IMR-90 (cell line): ENCODE measurements around the gene ZPBP2. TPM values are rescaled to one million over a fixed set of nuclear protein-coding genes. Genes with fewer than 3 reads are reported as not detected.

ENCODE experiments used
- ATAC-seq: fragments of 200-7000 bp; cut with Tn5 transposase; 2 replicates; pipeline ENCODE4 v1.9.1; 2020; ENCODE audit warnings: low read depth, mild to moderate bottlenecking, moderate library complexity
- BruUV-seq: library from RNA; stranded (reverse); fragments of 400-500 nt; replicated peaks from 2 replicates; lab custom pipeline; 2021; lab: Mats Ljungman, UMichigan
- CTCF ChIA-PET: fragments of 300-600 bp; formaldehyde crosslinking; extraction: SDS; loops from one replicate; lab custom pipeline; 2021; ENCODE audit warnings: antibody characterized with exemption; lab: Yijun Ruan, JAX
- POLR2A ChIA-PET: fragments of 300-600 bp; sonication (Branson Sonifier 250); formaldehyde crosslinking; loops from one replicate; lab custom pipeline; 2022; ENCODE audit warnings: antibody characterized with exemption; ENCODE audit not compliant: unreplicated experiment; lab: Charles Lee
- DNase-seq: peaks from one replicate; pipeline ENCODE4 v3.0.0; 2013
- H2AFZ ChIP-seq: replicated peaks from 2 replicates; pipeline ENCODE3; 2013; ENCODE audit warnings: low read length, mild to moderate bottlenecking; ENCODE audit not compliant: poor library complexity
- H2AK5ac ChIP-seq: 2 replicates; pipeline ENCODE4 v1.6.1; 2013; ENCODE audit warnings: low read depth, low read length, inconsistent platforms
- H2AK9ac ChIP-seq: replicated peaks from 2 replicates; pipeline ENCODE3; 2013; ENCODE audit warnings: mild to moderate bottlenecking, low read depth, low read length, moderate library complexity; ENCODE audit not compliant: poor library complexity
- H2BK120ac ChIP-seq: 2 replicates; pipeline ENCODE4 v1.6.1; 2013; ENCODE audit warnings: low read depth, low read length, inconsistent platforms
- H2BK15ac ChIP-seq: 3 replicates; pipeline ENCODE4 v1.6.1; 2013; ENCODE audit warnings: low read depth, low read length, inconsistent platforms
- H2BK20ac ChIP-seq: 2 replicates; pipeline ENCODE4 v1.6.1; 2013; ENCODE audit warnings: low read depth, mild to moderate bottlenecking, inconsistent platforms, low read length, moderate library complexity
- H2BK5ac ChIP-seq: 2 replicates; pipeline ENCODE4 v1.6.1; 2013; ENCODE audit warnings: mild to moderate bottlenecking, low read depth, low read length, inconsistent platforms; ENCODE audit not compliant: poor library complexity, severe bottlenecking
- H3K14ac ChIP-seq: replicated peaks from 2 replicates; pipeline ENCODE4 v1.6.1; 2013; ENCODE audit warnings: low read depth, low read length, inconsistent platforms
- H3K18ac ChIP-seq: 2 replicates; pipeline ENCODE4 v1.6.1; 2013; ENCODE audit warnings: low read depth, low read length, control low read depth
- H3K23ac ChIP-seq: 2 replicates; pipeline ENCODE4 v1.6.1; 2013; ENCODE audit warnings: low read depth, low read length, inconsistent platforms
- H3K27ac ChIP-seq: 2 replicates; pipeline ENCODE4 v1.5.1; 2013; ENCODE audit warnings: mild to moderate bottlenecking, control low read depth, low read length; ENCODE audit not compliant: insufficient read depth
- H3K27me3 ChIP-seq: 2 replicates; pipeline ENCODE4 v1.6.1; 2013; ENCODE audit warnings: low read length; ENCODE audit not compliant: control insufficient read depth, insufficient read depth
- H3K36me3 ChIP-seq: 2 replicates; pipeline ENCODE4 v1.6.1; 2013; ENCODE audit warnings: low read length, mixed read lengths; ENCODE audit not compliant: control insufficient read depth, insufficient read depth
- H3K4ac ChIP-seq: 2 replicates; pipeline ENCODE4 v1.6.1; 2013; ENCODE audit warnings: low read depth, low read length, inconsistent platforms
- H3K4me1 ChIP-seq: 2 replicates; pipeline ENCODE4 v1.6.1; 2013; ENCODE audit warnings: low read length, mixed read lengths; ENCODE audit not compliant: control insufficient read depth, insufficient read depth
- H3K4me2 ChIP-seq: 2 replicates; pipeline ENCODE4 v1.6.1; 2013; ENCODE audit warnings: low read depth, mild to moderate bottlenecking, control low read depth, low read length, moderate library complexity
- H3K4me3 ChIP-seq: 2 replicates; pipeline ENCODE4 v1.5.1; 2013; ENCODE audit warnings: low read depth, mild to moderate bottlenecking, control low read depth, low read length, moderate library complexity; ENCODE audit not compliant: insufficient read depth
- H3K56ac ChIP-seq: 2 replicates; pipeline ENCODE4 v1.6.1; 2013; ENCODE audit warnings: low read length, inconsistent platforms; ENCODE audit not compliant: insufficient read depth; ENCODE audit errors: extremely low read depth
- H3K79me1 ChIP-seq, 2 experiments: 2 replicates each; pipeline ENCODE4 v1.6.1; 2013; ENCODE audit warnings: low read length in 2 of 2, inconsistent platforms in 1 of 2, low read depth in 1 of 2
- H3K9ac ChIP-seq: 2 replicates; pipeline ENCODE4 v1.6.1; 2013; ENCODE audit warnings: low read depth, low read length, control low read depth
- H3K9me1 ChIP-seq: 2 replicates; pipeline ENCODE4 v1.6.1; 2013; ENCODE audit warnings: low read length, inconsistent platforms; ENCODE audit not compliant: insufficient read depth
- H3K9me3 ChIP-seq: 2 replicates; pipeline ENCODE4 v1.6.1; 2013; ENCODE audit warnings: low read length; ENCODE audit not compliant: control insufficient read depth, insufficient read depth
- H4K20me1 ChIP-seq: 2 replicates; pipeline ENCODE4 v1.6.1; 2013; ENCODE audit warnings: low read length, inconsistent platforms; ENCODE audit not compliant: insufficient read depth
- H4K5ac ChIP-seq: 2 replicates; pipeline ENCODE4 v1.6.1; 2013; ENCODE audit warnings: mild to moderate bottlenecking, low read depth, low read length, control low read depth
- H4K8ac ChIP-seq, 2 experiments: 2 replicates each; pipeline ENCODE4 v1.6.1; 2013; ENCODE audit warnings: low read depth in 2 of 2, low read length in 2 of 2, control low read depth in 1 of 2, inconsistent platforms in 1 of 2
- H4K91ac ChIP-seq: 2 replicates; pipeline ENCODE4 v1.6.1; 2013; ENCODE audit warnings: low read depth, low read length, inconsistent platforms; ENCODE audit not compliant: insufficient read depth
- BHLHE40 ChIP-seq: fragments of 150-350 bp; IDR thresholded peaks from 2 replicates; pipeline ENCODE4 v1.6.1; 2016; ENCODE audit warnings: mild to moderate bottlenecking, low read depth, low read length
- CEBPB ChIP-seq: IDR thresholded peaks from 2 replicates; pipeline ENCODE4 v1.6.1; 2012; ENCODE audit warnings: low read depth, low read length, improper control_type of control experiment
- CHD1 ChIP-seq: IDR thresholded peaks from 2 replicates; pipeline ENCODE4 v1.6.1; 2012; ENCODE audit warnings: low read depth, low read length, improper control_type of control experiment
- CTCF ChIP-seq: conservative IDR thresholded peaks from 2 replicates; pipeline ENCODE4 v1.5.1; 2012; ENCODE audit warnings: mild to moderate bottlenecking, low read depth, low read length, improper control_type of control experiment
- ELK1 ChIP-seq: fragments of 150-350 bp; IDR thresholded peaks from 2 replicates; pipeline ENCODE4 v1.6.1; 2016; ENCODE audit warnings: low read depth, mild to moderate bottlenecking, low read length, moderate library complexity, borderline replicate concordance
- FOS ChIP-seq: fragments of 150-350 bp; IDR thresholded peaks from 2 replicates; pipeline ENCODE4 v1.6.1; 2016; ENCODE audit warnings: low read depth, low read length
- MAZ ChIP-seq: IDR thresholded peaks from 2 replicates; pipeline ENCODE4 v1.6.1; 2012; ENCODE audit warnings: low read depth, mild to moderate bottlenecking, low read length, improper control_type of control experiment, moderate library complexity, borderline replicate concordance
- MXI1 ChIP-seq: IDR thresholded peaks from 2 replicates; pipeline ENCODE4 v1.6.1; 2012; ENCODE audit warnings: low read depth, mild to moderate bottlenecking, low read length, moderate library complexity, borderline replicate concordance
- NFE2L2 ChIP-seq: fragments of 150-350 bp; IDR thresholded peaks from 2 replicates; pipeline ENCODE4 v1.6.1; 2016; ENCODE audit warnings: low read depth, mild to moderate bottlenecking, low read length
- POLR2A ChIP-seq: IDR thresholded peaks from 2 replicates; pipeline ENCODE4 v1.6.1; 2012; ENCODE audit warnings: mild to moderate bottlenecking, low read depth, low read length
- RCOR1 ChIP-seq: IDR thresholded peaks from 2 replicates; pipeline ENCODE4 v1.6.1; 2012; ENCODE audit warnings: mild to moderate bottlenecking, low read length, improper control_type of control experiment; ENCODE audit not compliant: insufficient replicate concordance
- RFX5 ChIP-seq: IDR thresholded peaks from 2 replicates; pipeline ENCODE4 v1.8.0; 2012; ENCODE audit warnings: low read depth, mild to moderate bottlenecking, low read length, moderate library complexity
- SMC3 ChIP-seq: fragments of 150-350 bp; IDR thresholded peaks from 2 replicates; pipeline ENCODE4 v1.6.1; 2016; ENCODE audit warnings: low read depth, mild to moderate bottlenecking, antibody characterized with exemption, low read length, moderate library complexity
- WGBS, 2 experiments: methylation state at CpG; one replicate each; pipeline versions ENCODE4 v1.1.5 to v1.1.7; 2013; ENCODE audit warnings: missing lambda C conversion rate in 2 of 2; ENCODE audit not compliant: insufficient read length in 1 of 2; ENCODE audit errors: extremely low coverage in 2 of 2; 5-methylcytosine and 5-hydroxymethylcytosine counted together
- dilution Hi-C: fragments of 300-500 bp; cut with HindIII; formaldehyde crosslinking; loops from one replicate; pipeline ENCODE4 v1.14.3; 2018; ENCODE audit warnings: low sequenced_read_pairs; ENCODE audit not compliant: unreplicated experiment
- in situ Hi-C: fragments of 300-500 bp; cut with MboI; formaldehyde crosslinking; loops from 3 replicates; pipeline ENCODE4 v1.14.3; 2019; ENCODE audit warnings: low sequenced_read_pairs, inconsistent platforms, mixed read lengths
- intact Hi-C: fragments of 100-400 bp; cut with micrococcal nuclease; formaldehyde crosslinking; loops from 2 replicates; pipeline ENCODE4 v1.10.0; 2022
- polyA plus RNA-seq, 3 experiments: library from polyadenylated mRNA; depleted of rRNA; stranded (reverse); fragments of >200 nt; gene quantifications; 2 replicates each; pipeline ENCODE4 v1.2.3, GENCODE V29; 2012; ENCODE audit warnings: low replicate concordance in 1 of 3
- total RNA-seq: library from RNA; depleted of rRNA; stranded (reverse); fragments of >200 nt; gene quantifications from 2 replicates; pipeline ENCODE4 v1.2.3, GENCODE V29; 2012

Gene ZPBP2
- total and polyA plus RNA-seq, 2 of the 4 experiments (the other 2 are of a cell fraction) = not detected

GRCh38 chr17:39863244-39863917, 4.6 kb upstream of the ZPBP2 start:
- no peak for ATAC-seq
- H3K18ac ChIP-seq = no peak overlapping the region
- H2BK20ac ChIP-seq = no peak overlapping the region
- H2AK5ac ChIP-seq = no peak overlapping the region
- H3K23ac ChIP-seq = no peak overlapping the region
- no peak overlapping the region for H3K9ac ChIP-seq
- H3K27me3 ChIP-seq = peaks cover 62% of the 10 kb centered on the region
- no peak overlapping the region for H2AK9ac ChIP-seq
- TF ChIP-seq FOS = no peak
- TF ChIP-seq CEBPB = no peak
- no peak for TF ChIP-seq CHD1
- TF ChIP-seq CTCF = no peak
- TF ChIP-seq RFX5 = no peak
- no peak for TF ChIP-seq POLR2A
- no peak for TF ChIP-seq ELK1
- TF ChIP-seq RCOR1 = no peak
- no peak for TF ChIP-seq SMC3
- TF ChIP-seq MXI1 = no peak
- TF ChIP-seq BHLHE40 = no peak
- no peak for TF ChIP-seq MAZ
- TF ChIP-seq NFE2L2 = no peak
- no peak overlapping the region for H2BK5ac ChIP-seq
- in situ Hi-C loops = no loop called here
- no peak overlapping the region for H4K91ac ChIP-seq
- no peaks in the 10 kb centered on the region for H3K36me3 ChIP-seq
- H3K14ac ChIP-seq = no peak overlapping the region
- no TSS peak for BruUV-seq
- no peak overlapping the region for H4K8ac ChIP-seq
- no peak overlapping the region for H4K5ac ChIP-seq
- H4K20me1 ChIP-seq = no peaks in the 10 kb centered on the region
- no peak overlapping the region for H3K56ac ChIP-seq
- H2BK120ac ChIP-seq = no peak overlapping the region
- no peaks in the 10 kb centered on the region for H3K9me1 ChIP-seq
- no peak overlapping the region for H3K4me2 ChIP-seq
- no peaks in the 10 kb centered on the region for H3K79me1 ChIP-seq
- no CpG with 5 or more reads among the region's 7 CpGs for WGBS, 2 experiments
- CTCF ChIA-PET = interaction anchor here (1.5 kb wide), 1 partner anchor 9 kb away, joined by 6 read pairs; no protein-coding TSS in a partner anchor
- dilution Hi-C loops = no loop called here
- intact Hi-C loops = no loop called here
- H3K4ac ChIP-seq = no peak overlapping the region
- peaks cover 18% of the 10 kb centered on the region for H3K9me3 ChIP-seq
- POLR2A ChIA-PET = no interaction called here
- H3K4me1 ChIP-seq = peaks cover 2% of the 10 kb centered on the region; the same call in 1 of the 2 replicates
- DNase-seq = no peak
- H2BK15ac ChIP-seq = no peak overlapping the region
- H2AFZ ChIP-seq = no peak overlapping the region
- H3K4me3 ChIP-seq = no peak overlapping the region
- no peak overlapping the region for H3K27ac ChIP-seq
